ENCODE measurements around the gene LOXL4.

- TF ChIP-seq CTCF (IDR thresholded peaks at IDR 0.05) (no peak), POLR2A (IDR thresholded peaks at IDR 0.05) (no peak)
These were observed 62.6 kb downstream of the LOXL4 start for GRCh38 chr10:98205351-98205750.

All from Peyer's patch (tissue), 4 donors.